GM11168 (cell line): ENCODE data around the gene PLPP7.

Source experiments
- in situ Hi-C: fragments of 300-500 bp; cut with MboI; formaldehyde crosslinking; loops from one replicate; pipeline ENCODE4 v1.12.0; 2022; ENCODE audit warnings: low sequenced_read_pairs; ENCODE audit not compliant: unreplicated experiment

PLPP7 gene

DNA sequence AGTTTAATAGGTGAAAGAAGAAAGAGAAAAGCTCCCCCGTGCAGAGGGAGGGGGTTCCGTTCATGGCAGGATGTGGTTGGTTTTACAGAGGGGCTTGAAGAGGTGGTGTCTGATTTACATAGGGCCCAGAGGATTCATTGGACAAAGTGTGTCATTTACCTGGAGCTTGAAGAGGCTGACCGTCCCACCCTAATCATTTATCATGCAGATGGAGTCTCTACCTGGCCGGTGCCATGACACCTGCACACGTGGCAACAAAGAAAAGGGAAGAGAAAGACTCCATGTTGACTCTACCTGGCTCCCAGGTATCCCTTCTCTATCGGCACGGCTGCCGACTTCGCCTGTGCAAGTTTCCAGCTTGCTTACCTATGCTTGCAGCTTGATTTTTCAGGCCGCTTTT is 69.0 kb downstream of the PLPP7 start:
- in situ Hi-C loops, result loop anchor here (25.0 kb wide), 1 partner anchor 379 kb away; the partner anchor contains the start of gene RAPGEF1
